B cell (primary cell): ENCODE measurements around the gene PUDP. TPM values are rescaled to one million over a fixed set of nuclear protein-coding genes. Genes with fewer than 3 reads are reported as not detected.

Experiments
- ATAC-seq: fragments of 200-7000 bp; cut with Tn5 transposase; one replicate; pipeline ENCODE4 v1.10.0; 2021; ENCODE audit warnings: low read depth, mild to moderate bottlenecking, moderate number of reproducible peaks, moderate library complexity
- CTCF ChIA-PET: fragments of 350-600 bp; sonication (Branson Sonifier 250); formaldehyde crosslinking; loops from one replicate; lab custom pipeline; 2021; ENCODE audit warnings: antibody characterized with exemption, inconsistent platforms; lab: Charles Lee
- POLR2A ChIA-PET: fragments of 350-600 bp; sonication (Branson Sonifier 250); formaldehyde crosslinking; loops from one replicate; lab custom pipeline; 2021; ENCODE audit warnings: antibody characterized with exemption; lab: Charles Lee
- DNase-seq: peaks from one replicate; pipeline ENCODE4 v3.0.0; 2013
- H2AFZ ChIP-seq: 2 replicates; pipeline ENCODE4 v1.6.1; 2012; ENCODE audit warnings: mild to moderate bottlenecking, low read depth, low read length; ENCODE audit not compliant: insufficient read depth, poor library complexity, severe bottlenecking
- H3K27ac ChIP-seq, 2 donors: 1 replicate in 1 of 2; 2 replicates in 1 of 2; pipeline ENCODE4 v1.5.1; 2012 to 2013; ENCODE audit warnings: low read length in 2 of 2, mild to moderate bottlenecking in 2 of 2, moderate library complexity in 1 of 2
- H3K27me3 ChIP-seq, 4 experiments: fragments of 200-600 bp in 1 of 4; sonication (generic) in 1 of 4; replicated peaks in 1 of 4; 1 replicate in 2 of 4; 2 replicates in 2 of 4; pipeline versions ENCODE4 v1.6.1 to v1.7.0; 2013 to 2016; ENCODE audit warnings: low read length in 3 of 4, mild to moderate bottlenecking in 2 of 4, mixed read lengths in 1 of 4, moderate library complexity in 1 of 4; ENCODE audit not compliant: insufficient read depth in 4 of 4, control insufficient read depth in 3 of 4; ENCODE audit errors: control extremely low read depth in 1 of 4
- H3K36me3 ChIP-seq, 2 experiments: replicated peaks in 1 of 2; 1 replicate in 1 of 2; 2 replicates in 1 of 2; pipeline versions ENCODE4 v1.6.1 to v1.7.1; 2013; ENCODE audit warnings: low read length in 1 of 2; ENCODE audit not compliant: insufficient read depth in 2 of 2, control insufficient read depth in 1 of 2; ENCODE audit errors: control extremely low read depth in 1 of 2, extremely low read depth in 1 of 2
- H3K4me1 ChIP-seq, 2 donors: fragments of 200-600 bp in 1 of 2; sonication (generic) in 1 of 2; 1 replicate in 1 of 2; 2 replicates in 1 of 2; pipeline versions ENCODE4 v1.5.1 to v1.6.1; 2013 to 2017; ENCODE audit warnings: low read length in 2 of 2; ENCODE audit not compliant: control insufficient read depth in 2 of 2, insufficient read depth in 2 of 2
- H3K4me2 ChIP-seq: replicated peaks from 2 replicates; pipeline ENCODE3; 2012; ENCODE audit warnings: mild to moderate bottlenecking, low read depth, low read length; ENCODE audit not compliant: poor library complexity, severe bottlenecking
- H3K4me3 ChIP-seq, 5 experiments: fragments of 200-600 bp in 1 of 5; sonication (generic) in 1 of 5; 1 replicate in 3 of 5; 2 replicates in 2 of 5; pipeline versions ENCODE4 v1.5.1 to v1.7.0; 2011 to 2016; ENCODE audit warnings: low read length in 4 of 5, mild to moderate bottlenecking in 4 of 5, low read depth in 2 of 5, control low read depth in 1 of 5, moderate library complexity in 1 of 5; ENCODE audit not compliant: insufficient read depth in 1 of 5; ENCODE audit errors: control extremely low read depth in 1 of 5, extremely low read depth in 1 of 5
- H3K79me2 ChIP-seq: fragments of 200-600 bp; sonication (generic); one replicate; pipeline ENCODE4 v1.6.0; 2016; ENCODE audit warnings: low read length; ENCODE audit not compliant: control insufficient read depth, insufficient read depth
- H3K9ac ChIP-seq: fragments of 200-600 bp; sonication (generic); 2 replicates; pipeline ENCODE4 v1.6.1; 2017; ENCODE audit warnings: mild to moderate bottlenecking, low read length, moderate library complexity
- H3K9me3 ChIP-seq, 3 donors: one replicate each; pipeline versions ENCODE4 v1.6.1 to v1.7.1; 2013; ENCODE audit warnings: low read length in 2 of 3; ENCODE audit not compliant: control insufficient read depth in 2 of 3, insufficient read depth in 1 of 3; ENCODE audit errors: control extremely low read depth in 1 of 3
- H4K20me1 ChIP-seq: 2 replicates; pipeline ENCODE4 v1.6.0; 2012; ENCODE audit warnings: mild to moderate bottlenecking, low read length; ENCODE audit not compliant: insufficient read depth, control insufficient read depth, poor library complexity, severe bottlenecking
- H3K27ac Mint-ChIP-seq: one replicate; pipeline ENCODE4 v1.8.0; 2021; ENCODE audit warnings: mixed read lengths
- H3K27me3 Mint-ChIP-seq: one replicate; pipeline ENCODE4 v1.8.0; 2021; ENCODE audit warnings: mixed read lengths
- H3K4me1 Mint-ChIP-seq: one replicate; pipeline ENCODE4 v1.8.0; 2021; ENCODE audit warnings: mixed read lengths
- H3K4me3 Mint-ChIP-seq: one replicate; pipeline ENCODE4 v1.8.0; 2021; ENCODE audit warnings: mixed read lengths
- H3K9me3 Mint-ChIP-seq: one replicate; pipeline ENCODE4 v1.8.0; 2022; ENCODE audit warnings: mixed read lengths; ENCODE audit not compliant: insufficient read depth
- EZH2 ChIP-seq: IDR thresholded peaks from 2 replicates; pipeline ENCODE4 v1.6.1; 2012; ENCODE audit warnings: borderline replicate concordance, low read depth, mild to moderate bottlenecking, moderate library complexity, low read length; ENCODE audit not compliant: insufficient read depth, poor library complexity, severe bottlenecking
- WGBS: methylation state at CpG from one replicate; pipeline ENCODE4 v1.1.5; 2013; ENCODE audit warnings: missing lambda C conversion rate; ENCODE audit not compliant: insufficient coverage; 5-methylcytosine and 5-hydroxymethylcytosine counted together
- intact Hi-C: fragments of 100-400 bp; cut with micrococcal nuclease; formaldehyde crosslinking; loops from one replicate; pipeline ENCODE4 v1.10.0; 2022
- polyA plus RNA-seq: library from polyadenylated mRNA; depleted of rRNA; stranded (reverse); fragments of >200 nt; gene quantifications from 2 replicates; pipeline ENCODE4 v1.2.3, GENCODE V29; 2012
- total RNA-seq, 2 donors: library from RNA; stranded (reverse); fragments of 120-200 nt in 1 of 2; gene quantifications; 1 replicate in 1 of 2; 2 replicates in 1 of 2; pipeline versions ENCODE4 v1.2.3 to v1.2.4, GENCODE V29; 2013 to 2022
- TF ChIP-seq, protein P1 (sequence below): fragments of 200-600 bp; IDR thresholded peaks from one replicate; pipeline ENCODE4 v1.8.0; 2022; ENCODE audit warnings: antibody characterized with exemption, mild to moderate bottlenecking

Gene PUDP
- total and polyA plus RNA-seq, 2 donors (not counting 1 experiment from before 2014, with no cell fraction given): 12.8 to 14.1 TPM

DNA sequence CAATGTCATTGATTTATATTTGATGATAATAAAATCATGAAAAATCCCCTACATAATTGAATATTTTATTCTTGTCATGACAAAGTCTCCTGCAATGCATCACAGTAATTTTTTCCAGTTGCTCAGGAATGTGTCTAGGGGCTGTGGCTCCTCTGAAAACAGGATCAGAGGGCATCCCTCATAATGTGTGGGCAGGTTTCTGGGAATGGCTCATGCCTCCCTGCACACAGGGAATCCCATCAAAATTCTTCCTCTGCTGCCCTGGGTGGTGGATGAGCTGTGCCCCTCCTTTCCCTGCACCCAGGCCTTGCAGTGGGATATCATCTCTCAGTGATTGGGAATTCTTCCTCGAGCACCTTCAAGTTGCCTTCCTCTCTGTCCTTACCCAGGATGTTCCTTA lies 20.4 kb upstream of the PUDP start:
- Histone ChIP-seq H3K36me3 (no peaks in the 10 kb centered on the region), H3K4me3 (no peak overlapping the region), H3K27ac (no peak overlapping the region), H3K27me3 (no peaks in the 10 kb centered on the region), H3K79me2 (no peaks in the 10 kb centered on the region), H3K9ac (no peak overlapping the region), H3K9me3 (no peaks in the 10 kb centered on the region), H2AFZ (no peak overlapping the region), H3K4me2 (no peak overlapping the region), H3K4me1 (no peaks in the 10 kb centered on the region), H4K20me1 (no peaks in the 10 kb centered on the region)
- Mint-ChIP-seq H3K4me3 (no peak overlapping the region), H3K9me3 (no peaks in the 10 kb centered on the region), H3K27ac (no peak overlapping the region), H3K4me1 (no peaks in the 10 kb centered on the region), H3K27me3 (no peaks in the 10 kb centered on the region)
- ChIA-PET CTCF (no interaction called here), POLR2A (no interaction called here)
- no peak for ATAC-seq
- no peak for DNase-seq
- intact Hi-C loops: no loop called here
- TF ChIP-seq, protein P1, sequence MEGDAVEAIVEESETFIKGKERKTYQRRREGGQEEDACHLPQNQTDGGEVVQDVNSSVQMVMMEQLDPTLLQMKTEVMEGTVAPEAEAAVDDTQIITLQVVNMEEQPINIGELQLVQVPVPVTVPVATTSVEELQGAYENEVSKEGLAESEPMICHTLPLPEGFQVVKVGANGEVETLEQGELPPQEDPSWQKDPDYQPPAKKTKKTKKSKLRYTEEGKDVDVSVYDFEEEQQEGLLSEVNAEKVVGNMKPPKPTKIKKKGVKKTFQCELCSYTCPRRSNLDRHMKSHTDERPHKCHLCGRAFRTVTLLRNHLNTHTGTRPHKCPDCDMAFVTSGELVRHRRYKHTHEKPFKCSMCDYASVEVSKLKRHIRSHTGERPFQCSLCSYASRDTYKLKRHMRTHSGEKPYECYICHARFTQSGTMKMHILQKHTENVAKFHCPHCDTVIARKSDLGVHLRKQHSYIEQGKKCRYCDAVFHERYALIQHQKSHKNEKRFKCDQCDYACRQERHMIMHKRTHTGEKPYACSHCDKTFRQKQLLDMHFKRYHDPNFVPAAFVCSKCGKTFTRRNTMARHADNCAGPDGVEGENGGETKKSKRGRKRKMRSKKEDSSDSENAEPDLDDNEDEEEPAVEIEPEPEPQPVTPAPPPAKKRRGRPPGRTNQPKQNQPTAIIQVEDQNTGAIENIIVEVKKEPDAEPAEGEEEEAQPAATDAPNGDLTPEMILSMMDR: no peak
- no peak for TF ChIP-seq EZH2
- no CpG with 5 or more reads among the region's 1 CpG for WGBS

DNA sequence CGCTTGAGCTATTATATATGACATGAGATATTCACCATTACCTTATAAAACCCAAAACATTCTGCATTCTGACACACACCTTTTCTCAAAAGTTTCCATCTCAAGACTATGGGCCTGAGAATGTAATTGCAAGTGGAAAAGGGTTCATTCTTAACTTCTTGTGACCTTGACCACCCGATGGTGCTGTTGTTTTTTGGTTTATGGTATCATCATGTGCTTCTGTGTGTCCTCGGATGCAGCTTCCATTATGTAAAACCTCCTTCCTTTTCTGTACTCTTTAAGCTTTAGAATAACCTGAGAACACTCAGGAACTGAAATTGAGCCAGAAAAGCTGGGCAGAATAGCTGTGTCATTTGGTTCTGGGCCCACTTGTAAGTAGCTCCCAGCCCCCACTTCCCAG lies 16.2 kb upstream of the PUDP start:
- Histone ChIP-seq H3K27ac (no peak overlapping the region), H3K9ac (no peak overlapping the region), H3K4me1 (no peaks in the 10 kb centered on the region), H3K4me2 (no peak overlapping the region), H3K79me2 (no peaks in the 10 kb centered on the region), H3K9me3 (no peaks in the 10 kb centered on the region), H3K36me3 (no peaks in the 10 kb centered on the region), H3K27me3 (no peaks in the 10 kb centered on the region), H3K4me3 (no peak overlapping the region), H4K20me1 (no peaks in the 10 kb centered on the region), H2AFZ (no peak overlapping the region)
- H3K9me3 Mint-ChIP-seq: no peaks in the 10 kb centered on the region
- H3K27me3 Mint-ChIP-seq: no peaks in the 10 kb centered on the region
- no CpG with 5 or more reads among the region's 3 CpGs for WGBS
- intact Hi-C loops: no loop called here
- no peaks in the 10 kb centered on the region for H3K4me1 Mint-ChIP-seq
- ATAC-seq: no peak
- CTCF ChIA-PET: no interaction called here
- no peak overlapping the region for H3K27ac Mint-ChIP-seq
- POLR2A ChIA-PET: no interaction called here
- H3K4me3 Mint-ChIP-seq: no peak overlapping the region
- TF ChIP-seq, protein P1: no peak
- TF ChIP-seq EZH2: no peak
- DNase-seq: no peak
